AG04450 (cell line): Measurements from ENCODE around the gene CIDEC. TPM values are rescaled to one million over a fixed set of nuclear protein-coding genes. Genes with fewer than 3 reads are reported as not detected.

Experiments
- CTCF ChIA-PET: fragments of 300-600, 350-600 bp; formaldehyde crosslinking; extraction: SDS; loops from one replicate; lab custom pipeline; 2022; ENCODE audit warnings: antibody characterized with exemption, inconsistent platforms; lab: Charles Lee
- POLR2A ChIA-PET: fragments of 350-600 bp; formaldehyde crosslinking; extraction: SDS; loops from one replicate; lab custom pipeline; 2021; ENCODE audit warnings: antibody characterized with exemption, inconsistent platforms; lab: Yijun Ruan, JAX
- DNase-seq: peaks from one replicate; pipeline ENCODE4 v3.0.0-alpha.2; 2011; ENCODE audit warnings: low read depth, low spot score
- H3K27ac ChIP-seq: one replicate; pipeline ENCODE4 v1.5.1; 2012; ENCODE audit warnings: low read depth, low read length, control low read depth
- H3K27me3 ChIP-seq: one replicate; pipeline ENCODE4 v1.6.0; 2012; ENCODE audit warnings: low read length; ENCODE audit not compliant: control insufficient read depth, insufficient read depth
- H3K4me3 ChIP-seq: 2 replicates; pipeline ENCODE4 v1.5.1; 2011; ENCODE audit warnings: mild to moderate bottlenecking, low read depth, low read length, control low read depth
- H3K9me3 ChIP-seq: 2 replicates; pipeline ENCODE4 v1.5.1; 2012; ENCODE audit warnings: low read length; ENCODE audit not compliant: control insufficient read depth, insufficient read depth
- polyA plus RNA-seq: library from polyadenylated mRNA; depleted of rRNA; stranded (reverse); fragments of >200 nt; gene quantifications from 2 replicates; pipeline ENCODE4 v1.2.3, GENCODE V29; 2011; rRNA removed
- small RNA-seq: library from RNA; depleted of rRNA; stranded (forward); fragments of <200 nt; gene quantifications from one replicate; pipeline ENCODE3, GENCODE V24; 2012; ENCODE audit warnings: low read depth; ENCODE audit not compliant: insufficient read length
- TF ChIP-seq, protein P1 (sequence below): IDR thresholded peaks from 2 replicates; pipeline ENCODE4 v1.5.1; 2011; ENCODE audit warnings: low read depth, low read length, control low read depth, inconsistent platforms

CIDEC gene
- polyA plus RNA-seq, 1 experiment, result not detected

DNA sequence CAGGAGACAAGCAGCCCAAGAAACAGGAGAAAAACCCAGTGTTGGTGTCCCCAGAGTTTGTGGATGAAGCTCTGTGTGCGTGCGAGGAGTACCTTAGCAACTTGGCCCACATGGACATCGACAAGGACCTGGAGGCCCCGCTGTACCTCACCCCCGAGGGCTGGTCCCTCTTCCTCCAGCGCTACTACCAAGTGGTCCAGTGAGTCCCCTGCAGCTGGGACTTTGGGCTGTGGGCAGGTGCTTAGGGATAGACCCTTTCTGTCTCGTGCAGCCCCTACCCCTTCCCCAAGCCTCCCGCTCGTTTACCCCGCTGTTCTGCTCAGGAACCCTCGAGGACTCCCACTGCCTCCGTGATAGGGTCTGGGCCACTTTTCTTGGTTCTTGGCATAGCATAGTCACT, 59.5 kb downstream of the CIDEC start:
- no peak for DNase-seq
- Histone ChIP-seq H3K4me3 (no peak overlapping the region), H3K9me3 (no peaks in the 10 kb centered on the region), H3K27me3 (no peaks in the 10 kb centered on the region), H3K27ac (no peak overlapping the region)
- TF ChIP-seq, protein P1, sequence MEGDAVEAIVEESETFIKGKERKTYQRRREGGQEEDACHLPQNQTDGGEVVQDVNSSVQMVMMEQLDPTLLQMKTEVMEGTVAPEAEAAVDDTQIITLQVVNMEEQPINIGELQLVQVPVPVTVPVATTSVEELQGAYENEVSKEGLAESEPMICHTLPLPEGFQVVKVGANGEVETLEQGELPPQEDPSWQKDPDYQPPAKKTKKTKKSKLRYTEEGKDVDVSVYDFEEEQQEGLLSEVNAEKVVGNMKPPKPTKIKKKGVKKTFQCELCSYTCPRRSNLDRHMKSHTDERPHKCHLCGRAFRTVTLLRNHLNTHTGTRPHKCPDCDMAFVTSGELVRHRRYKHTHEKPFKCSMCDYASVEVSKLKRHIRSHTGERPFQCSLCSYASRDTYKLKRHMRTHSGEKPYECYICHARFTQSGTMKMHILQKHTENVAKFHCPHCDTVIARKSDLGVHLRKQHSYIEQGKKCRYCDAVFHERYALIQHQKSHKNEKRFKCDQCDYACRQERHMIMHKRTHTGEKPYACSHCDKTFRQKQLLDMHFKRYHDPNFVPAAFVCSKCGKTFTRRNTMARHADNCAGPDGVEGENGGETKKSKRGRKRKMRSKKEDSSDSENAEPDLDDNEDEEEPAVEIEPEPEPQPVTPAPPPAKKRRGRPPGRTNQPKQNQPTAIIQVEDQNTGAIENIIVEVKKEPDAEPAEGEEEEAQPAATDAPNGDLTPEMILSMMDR, result no peak
- ChIA-PET CTCF (interaction anchor here (0.6 kb wide), 1 partner anchor 456 kb away, joined by 3 read pairs; no protein-coding TSS in a partner anchor), POLR2A (no interaction called here)

- TF ChIP-seq, protein P1, result no peak
- no peaks in the 10 kb centered on the region for H3K27me3 ChIP-seq
- ChIA-PET POLR2A (interaction anchor here (0.7 kb wide), 2 partner anchors 14 to 38 kb away, joined by 3 to 4 read pairs; no protein-coding TSS in a partner anchor), CTCF (interaction anchor here (0.6 kb wide), 1 partner anchor 17 kb away, joined by 6 read pairs; no protein-coding TSS in a partner anchor)
- H3K27ac ChIP-seq, result no peak overlapping the region
- no peak overlapping the region for H3K4me3 ChIP-seq
- H3K9me3 ChIP-seq, result no peaks in the 10 kb centered on the region
- DNase-seq, result no peak
Observed at GRCh38 chr3:9818666-9819335, 61.3 kb downstream of the CIDEC start.

GRCh38 chr3:9817436-9817835, 62.6 kb downstream of the CIDEC start:
- POLR2A ChIA-PET, result interaction anchor here (0.8 kb wide), 1 partner anchor 35 kb away, joined by 3 read pairs; no protein-coding TSS in a partner anchor
- no peak overlapping the region for H3K4me3 ChIP-seq
- no peak overlapping the region for H3K27ac ChIP-seq
- no peaks in the 10 kb centered on the region for H3K27me3 ChIP-seq
- CTCF ChIA-PET, result no interaction called here
- TF ChIP-seq, protein P1, result no peak
- DNase-seq, result no peak
- no peaks in the 10 kb centered on the region for H3K9me3 ChIP-seq

Small RNAs within 50 kb of the gene (small RNA-seq; reads per million reads assigned to genes)
- gene RNU6-882P, result not detected

Other genes starting within 250 kb of the CIDEC start
- 30.3 and 30.5 TPM in 2 replicates for gene MTMR14, start 230.7 kb downstream of the CIDEC start, polyA plus RNA-seq
- gene CPNE9, start 176.4 kb downstream of the CIDEC start, polyA plus RNA-seq, result not detected in 2 replicates
- 5.7 and 8.3 TPM in 2 replicates for gene BRPF1, start 148.5 kb downstream of the CIDEC start, polyA plus RNA-seq
- 23.5 and 26.5 TPM in 2 replicates for gene OGG1, start 130.3 kb downstream of the CIDEC start, polyA plus RNA-seq
- 26.8 and 28.7 TPM in 2 replicates for gene CAMK1, start 110.3 kb downstream of the CIDEC start, polyA plus RNA-seq
- gene TADA3, start 87.8 kb downstream of the CIDEC start, polyA plus RNA-seq, result 61.8 and 83.7 TPM in 2 replicates
- 199 and 200 TPM in 2 replicates for gene ARPC4, start 87.2 kb downstream of the CIDEC start, polyA plus RNA-seq
- 17.8 and 22.4 TPM in 2 replicates for gene TTLL3, start 70.0 kb downstream of the CIDEC start, polyA plus RNA-seq
- 29.0 and 34.2 TPM in 2 replicates for gene RPUSD3, start 36.2 kb downstream of the CIDEC start, polyA plus RNA-seq
- gene JAGN1, start 10.4 kb upstream of the CIDEC start, polyA plus RNA-seq, result 44.4 and 47.9 TPM in 2 replicates
- gene IL17RE, start 22.6 kb upstream of the CIDEC start, polyA plus RNA-seq, result 2.0 and 2.1 TPM in 2 replicates
- gene IL17RC, start 36.8 kb upstream of the CIDEC start, polyA plus RNA-seq, result 17.3 and 24.4 TPM in 2 replicates
- gene CRELD1, start 53.6 kb upstream of the CIDEC start, polyA plus RNA-seq, result 29.5 TPM in 2 replicates
- gene PRRT3, start 72.2 kb upstream of the CIDEC start, polyA plus RNA-seq, result 3.4 and 4.2 TPM in 2 replicates
- gene EMC3, start 106.6 kb upstream of the CIDEC start, polyA plus RNA-seq, result 159 and 161 TPM in 2 replicates
- gene FANCD2, start 146.2 kb upstream of the CIDEC start, polyA plus RNA-seq, result 3.6 and 5.4 TPM in 2 replicates
- gene FANCD2OS, start 228.0 kb upstream of the CIDEC start, polyA plus RNA-seq, result not detected in 2 replicates
- gene BRK1, start 235.4 kb upstream of the CIDEC start, polyA plus RNA-seq, result 198 and 202 TPM in 2 replicates